Activated CD4-positive, alpha-beta T cell treated with anti-CD3 and anti-CD28 coated beads, Interleukin-2, amount 50 U/mL, for 4 hours (primary cell): ENCODE measurements around the gene MET.
"Not testable (repeated sequence)": the region's sequence is repeated elsewhere in the genome, so short reads cannot be mapped to it uniquely, and the experiment has no call there.

Source experiments
- DNase-seq, 2 experiments: peaks; one replicate each; pipeline ENCODE4 v3.0.0-alpha.2; 2020

Gene MET

GRCh38 chr7:116728413-116728812, 56.4 kb downstream of the MET start:
- DNase-seq, result no peak

GRCh38 chr7:116730097-116731022, 58.4 kb downstream of the MET start:
- DNase-seq, result no peak

- DNase-seq, result no peak
Measured at GRCh38 chr7:116731023-116731395, 59.0 kb downstream of the MET start.

GRCh38 chr7:116731445-116732335, 59.7 kb downstream of the MET start:
- DNase-seq, result no peak

GRCh38 chr7:116732788-116733694, 61.0 kb downstream of the MET start:
- DNase-seq, result no peak

- DNase-seq, result no peak
Measured at GRCh38 chr7:116733924-116734580, 62.1 kb downstream of the MET start.

- no peak for DNase-seq
Measured at GRCh38 chr7:116734710-116735109, 62.7 kb downstream of the MET start.

- DNase-seq, result no peak
Measured at GRCh38 chr7:116736927-116737715, 65.1 kb downstream of the MET start.

GRCh38 chr7:116738378-116738777, 66.4 kb downstream of the MET start:
- no peak for DNase-seq

- DNase-seq, result no peak
Measured at GRCh38 chr7:116739307-116739706, 67.3 kb downstream of the MET start.

GRCh38 chr7:116740231-116740630, 68.2 kb downstream of the MET start:
- no peak for DNase-seq

- no peak for DNase-seq
Measured at GRCh38 chr7:116740755-116741462, 68.9 kb downstream of the MET start.

- no peak for DNase-seq
Measured at GRCh38 chr7:116741625-116742316, 69.8 kb downstream of the MET start.

- no peak for DNase-seq
Measured at GRCh38 chr7:116742641-116743040, 70.6 kb downstream of the MET start.

GRCh38 chr7:116743835-116744234, 71.8 kb downstream of the MET start:
- not testable (repeated sequence) for DNase-seq

- not testable (repeated sequence) for DNase-seq
Measured at GRCh38 chr7:116746388-116746787, 74.4 kb downstream of the MET start.

- not testable (repeated sequence) for DNase-seq
Measured at GRCh38 chr7:116751070-116751469, 79.1 kb downstream of the MET start.

GRCh38 chr7:116752305-116753074, 80.5 kb downstream of the MET start:
- no peak for DNase-seq

GRCh38 chr7:116753130-116753529, 81.1 kb downstream of the MET start:
- no peak for DNase-seq
